DND-41 (cell line): Measurements from ENCODE around the gene SMYD5.

Experiments used
- ATAC-seq: fragments of 200-7000 bp; cut with Tn5 transposase; 3 replicates; pipeline ENCODE4 v1.9.1; 2021; ENCODE audit warnings: low read depth; ENCODE audit not compliant: insufficient read depth
- DNase-seq: peaks from one replicate; pipeline ENCODE4 v3.0.0-alpha.2; 2020
- H2AFZ ChIP-seq: 2 replicates; pipeline ENCODE4 v1.6.0; 2012; ENCODE audit warnings: low read depth, low read length
- H3K27ac ChIP-seq: 2 replicates; pipeline ENCODE4 v1.5.1; 2012; ENCODE audit warnings: low read length, inconsistent platforms
- H3K27me3 ChIP-seq: fragments of 200-600 bp; sonication (generic); 2 replicates; pipeline ENCODE4 v1.6.0; 2012; ENCODE audit warnings: low read length, mild to moderate bottlenecking, inconsistent platforms; ENCODE audit not compliant: insufficient read depth, poor library complexity
- H3K36me3 ChIP-seq: 2 replicates; pipeline ENCODE4 v1.5.1; 2012; ENCODE audit warnings: low read length, inconsistent platforms; ENCODE audit not compliant: insufficient read depth
- H3K4me1 ChIP-seq: 2 replicates; pipeline ENCODE4 v1.5.1; 2012; ENCODE audit warnings: mild to moderate bottlenecking, low read length; ENCODE audit not compliant: insufficient read depth
- H3K4me2 ChIP-seq: 2 replicates; pipeline ENCODE4 v1.6.0; 2012; ENCODE audit warnings: mild to moderate bottlenecking, moderate library complexity, low read length, inconsistent platforms; ENCODE audit not compliant: insufficient read depth
- H3K4me3 ChIP-seq, 2 experiments: fragments of 200-600 bp in 1 of 2; shearing (Covaris generic) in 1 of 2; 2 replicates each; pipeline ENCODE4 v1.5.1; 2012 to 2016; ENCODE audit warnings: inconsistent platforms in 2 of 2, low read length in 2 of 2, mild to moderate bottlenecking in 2 of 2, low read depth in 1 of 2, moderate library complexity in 1 of 2
- H3K79me2 ChIP-seq: 2 replicates; pipeline ENCODE4 v1.6.0; 2012; ENCODE audit warnings: low read length, inconsistent platforms; ENCODE audit not compliant: insufficient read depth
- H3K9ac ChIP-seq: 2 replicates; pipeline ENCODE4 v1.6.0; 2012; ENCODE audit warnings: low read depth, mild to moderate bottlenecking, inconsistent platforms, low read length, moderate library complexity
- H3K9me3 ChIP-seq: 2 replicates; pipeline ENCODE4 v1.5.1; 2012; ENCODE audit warnings: low read length, moderate library complexity, mild to moderate bottlenecking, inconsistent platforms; ENCODE audit not compliant: insufficient read depth, severe bottlenecking
- H4K20me1 ChIP-seq: 2 replicates; pipeline ENCODE4 v1.6.0; 2012; ENCODE audit warnings: low read length; ENCODE audit not compliant: insufficient read depth
- EZH2 ChIP-seq: IDR thresholded peaks from 3 replicates; pipeline ENCODE4 v1.6.1; 2012; ENCODE audit warnings: borderline replicate concordance, low read depth, mild to moderate bottlenecking, moderate library complexity, low read length, inconsistent platforms; ENCODE audit not compliant: severe bottlenecking
- TF ChIP-seq, protein P1 (sequence below): IDR thresholded peaks from 2 replicates; pipeline ENCODE4 v1.5.1; 2012; ENCODE audit warnings: borderline replicate concordance, low read length, moderate library complexity, mild to moderate bottlenecking; ENCODE audit not compliant: poor library complexity, severe bottlenecking; ENCODE audit errors: extremely low read depth

The SMYD5 gene

DNA sequence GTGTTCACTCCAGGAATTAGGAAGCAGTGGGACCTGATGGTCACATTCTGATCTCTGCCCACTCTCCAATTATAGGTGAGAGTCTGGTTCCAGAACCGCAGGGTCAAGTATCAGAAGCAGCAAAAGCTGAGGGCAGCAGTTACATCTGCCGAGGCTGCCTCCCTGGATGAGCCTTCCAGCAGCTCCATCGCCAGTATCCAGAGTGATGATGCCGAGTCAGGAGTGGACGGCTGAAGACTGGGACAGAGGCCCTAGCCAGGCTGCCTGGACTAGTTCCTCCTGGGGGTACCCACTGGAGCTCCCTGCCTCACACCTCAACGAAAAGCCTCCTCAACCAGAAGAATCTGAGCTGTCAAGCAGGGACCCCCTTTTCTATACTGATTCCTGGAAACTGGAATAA is 3.3 kb upstream of the SMYD5 start:
- TF ChIP-seq, protein P1, sequence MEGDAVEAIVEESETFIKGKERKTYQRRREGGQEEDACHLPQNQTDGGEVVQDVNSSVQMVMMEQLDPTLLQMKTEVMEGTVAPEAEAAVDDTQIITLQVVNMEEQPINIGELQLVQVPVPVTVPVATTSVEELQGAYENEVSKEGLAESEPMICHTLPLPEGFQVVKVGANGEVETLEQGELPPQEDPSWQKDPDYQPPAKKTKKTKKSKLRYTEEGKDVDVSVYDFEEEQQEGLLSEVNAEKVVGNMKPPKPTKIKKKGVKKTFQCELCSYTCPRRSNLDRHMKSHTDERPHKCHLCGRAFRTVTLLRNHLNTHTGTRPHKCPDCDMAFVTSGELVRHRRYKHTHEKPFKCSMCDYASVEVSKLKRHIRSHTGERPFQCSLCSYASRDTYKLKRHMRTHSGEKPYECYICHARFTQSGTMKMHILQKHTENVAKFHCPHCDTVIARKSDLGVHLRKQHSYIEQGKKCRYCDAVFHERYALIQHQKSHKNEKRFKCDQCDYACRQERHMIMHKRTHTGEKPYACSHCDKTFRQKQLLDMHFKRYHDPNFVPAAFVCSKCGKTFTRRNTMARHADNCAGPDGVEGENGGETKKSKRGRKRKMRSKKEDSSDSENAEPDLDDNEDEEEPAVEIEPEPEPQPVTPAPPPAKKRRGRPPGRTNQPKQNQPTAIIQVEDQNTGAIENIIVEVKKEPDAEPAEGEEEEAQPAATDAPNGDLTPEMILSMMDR = no peak
- TF ChIP-seq EZH2 = no peak

DNA sequence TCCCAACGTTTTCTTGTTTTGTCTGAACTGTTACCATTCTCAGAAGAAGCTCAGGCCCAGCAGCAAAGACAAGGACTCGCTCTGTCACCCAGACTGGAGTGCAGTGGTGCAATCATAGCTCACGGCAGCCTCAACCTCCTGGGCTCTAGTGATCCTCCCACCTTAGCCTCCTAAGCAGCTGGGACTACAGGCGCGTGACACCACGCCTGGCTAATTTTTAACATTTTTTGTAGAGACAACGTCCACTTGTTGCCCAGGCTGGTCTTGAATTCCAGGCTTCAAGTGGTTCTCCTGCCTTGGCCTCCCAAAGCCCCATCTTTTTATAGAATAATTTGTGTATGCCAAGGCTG is 2.0 kb upstream of the SMYD5 start:
- DNase-seq = no peak
- Histone ChIP-seq H4K20me1 (no peaks in the 10 kb centered on the region), H3K36me3 (no peaks in the 10 kb centered on the region), H3K9ac (no peak overlapping the region), H3K9me3 (no peaks in the 10 kb centered on the region), H3K4me1 (peaks cover 34% of the 10 kb centered on the region), H3K4me3 (no peak overlapping the region), H3K4me2 (no peak overlapping the region), H3K79me2 (peaks cover 34% of the 10 kb centered on the region), H2AFZ (peak overlapping the region; percentile 74; the same call in 1 of the 2 replicates), H3K27me3 (no peaks in the 10 kb centered on the region), H3K27ac (no peak overlapping the region)
- TF ChIP-seq, protein P1 = no peak
- no peak for TF ChIP-seq EZH2
- no peak for ATAC-seq

More for the DNA sequence above, 3.3 kb upstream of the SMYD5 start:
- H4K20me1 ChIP-seq = no peaks in the 10 kb centered on the region
- no peak overlapping the region for H3K9ac ChIP-seq
- no peak for ATAC-seq
- H3K4me1 ChIP-seq = peaks cover 30% of the 10 kb centered on the region
- no peak overlapping the region for H3K27ac ChIP-seq
- no peak overlapping the region for H2AFZ ChIP-seq
- no peak for DNase-seq
- H3K27me3 ChIP-seq = no peaks in the 10 kb centered on the region
- no peak overlapping the region for H3K4me2 ChIP-seq
- no peaks in the 10 kb centered on the region for H3K9me3 ChIP-seq
- H3K36me3 ChIP-seq = no peaks in the 10 kb centered on the region
- no peak overlapping the region for H3K4me3 ChIP-seq
- peaks cover 22% of the 10 kb centered on the region for H3K79me2 ChIP-seq

DNA sequence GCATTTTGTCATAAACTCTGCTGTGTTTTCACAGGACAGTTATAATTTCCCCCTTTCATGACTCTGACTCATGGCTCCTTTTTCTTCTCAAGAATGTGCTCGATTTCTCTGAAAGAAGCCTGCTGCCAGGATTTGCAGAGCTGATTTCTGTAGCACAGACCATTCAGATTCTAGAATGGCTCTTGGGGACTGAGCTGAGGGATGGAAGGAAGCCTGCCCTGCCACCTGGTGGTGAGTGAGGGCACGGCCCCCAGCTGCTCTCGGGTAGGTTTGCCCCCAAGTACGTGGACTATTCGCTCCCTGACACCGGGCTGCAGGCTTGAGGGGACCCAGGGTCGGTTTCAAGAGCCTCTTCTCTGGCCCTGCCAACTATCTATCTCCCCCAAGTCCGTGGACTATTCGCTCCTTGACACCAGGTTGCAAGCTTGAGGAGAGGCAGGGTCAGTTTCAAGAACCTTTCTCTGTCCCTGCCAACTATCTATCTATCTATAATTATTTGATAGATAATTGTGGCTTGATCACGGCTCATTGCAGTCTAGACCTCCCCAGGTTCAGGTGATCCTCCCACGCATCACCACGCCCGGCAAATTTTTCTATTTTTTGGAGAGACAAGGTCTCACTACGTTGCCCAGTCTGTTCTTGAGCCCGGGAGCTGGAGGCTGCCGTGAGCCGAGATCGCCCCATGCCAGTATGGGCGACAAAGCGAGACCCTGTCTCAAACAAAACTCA is 1.4 kb upstream of the SMYD5 start:
- H3K36me3 ChIP-seq = no peaks in the 10 kb centered on the region
- no peaks in the 10 kb centered on the region for H3K27me3 ChIP-seq
- no peaks in the 10 kb centered on the region for H3K9me3 ChIP-seq
- H3K79me2 ChIP-seq = peaks cover 40% of the 10 kb centered on the region
- TF ChIP-seq, protein P1 = peak; percentile 94
- no peak for TF ChIP-seq EZH2
- H2AFZ ChIP-seq = peak overlapping the region; percentile 74
- H3K4me1 ChIP-seq = peaks cover 34% of the 10 kb centered on the region
- peak overlapping the region; percentile 87 for H3K4me2 ChIP-seq
- ATAC-seq = peak; percentile 82
- H4K20me1 ChIP-seq = no peaks in the 10 kb centered on the region
- DNase-seq = peak; percentile 80
- H3K27ac ChIP-seq = no peak overlapping the region
- H3K4me3 ChIP-seq = peak overlapping the region in 1 of 2 experiments; percentile 82; a peak in 1 of 4 replicates
- no peak overlapping the region; the same call in 1 of the 2 replicates for H3K9ac ChIP-seq
